Loucy (cell line): ENCODE measurements around the gene CDK6.

Source experiments
- H2AFZ ChIP-seq: fragments of 200-600 bp; sonication (generic); 2 replicates; pipeline ENCODE4 v1.6.0; 2016; ENCODE audit warnings: antibody characterized with exemption, mild to moderate bottlenecking, low read length, moderate library complexity
- H3F3A ChIP-seq: fragments of 200-600 bp; 2 replicates; pipeline ENCODE4 v1.6.0; 2016; ENCODE audit warnings: antibody characterized with exemption, low read depth, mild to moderate bottlenecking
- H3K27me3 ChIP-seq: fragments of 200-600 bp; sonication (generic); 2 replicates; pipeline ENCODE4 v1.6.1; 2014; ENCODE audit warnings: low read length, mild to moderate bottlenecking; ENCODE audit not compliant: insufficient read depth, poor library complexity, severe bottlenecking
- H3K36me3 ChIP-seq: fragments of 200-600 bp; sonication (generic); 2 replicates; pipeline ENCODE4 v1.6.1; 2016; ENCODE audit warnings: low read length; ENCODE audit not compliant: insufficient read depth
- H3K4me1 ChIP-seq: fragments of 200-600 bp; sonication (generic); 2 replicates; pipeline ENCODE4 v1.5.1; 2014; ENCODE audit warnings: low read length, mild to moderate bottlenecking; ENCODE audit not compliant: insufficient read depth, poor library complexity, severe bottlenecking
- H3K4me2 ChIP-seq: fragments of 200-600 bp; sonication (generic); 2 replicates; pipeline ENCODE4 v1.6.0; 2014; ENCODE audit warnings: antibody characterized with exemption, low read length, low read depth, mild to moderate bottlenecking; ENCODE audit not compliant: poor library complexity, severe bottlenecking
- H3K4me3 ChIP-seq: fragments of 200-600 bp; sonication (generic); 2 replicates; pipeline ENCODE4 v1.5.1; 2014; ENCODE audit warnings: low read length, mild to moderate bottlenecking, mixed read lengths; ENCODE audit not compliant: poor library complexity, severe bottlenecking
- H3K79me2 ChIP-seq: fragments of 200-600 bp; sonication (generic); 2 replicates; pipeline ENCODE4 v1.6.1; 2014; ENCODE audit warnings: low read length; ENCODE audit not compliant: insufficient read depth
- H3K9ac ChIP-seq: fragments of 200-600 bp; sonication (generic); 2 replicates; pipeline ENCODE4 v1.6.0; 2014; ENCODE audit warnings: mild to moderate bottlenecking, low read depth, low read length, moderate library complexity; ENCODE audit not compliant: poor library complexity, severe bottlenecking
- H3K9me2 ChIP-seq: fragments of 200-600 bp; sonication (generic); replicated peaks from 2 replicates; pipeline ENCODE4 v1.6.1; 2016; ENCODE audit warnings: low read depth, low read length, mixed read lengths
- H3K9me3 ChIP-seq: fragments of 200-600 bp; sonication (generic); 2 replicates; pipeline ENCODE4 v1.6.1; 2014; ENCODE audit warnings: mild to moderate bottlenecking, antibody characterized with exemption, low read length, low read depth; ENCODE audit not compliant: insufficient read depth
- H4K20me1 ChIP-seq: fragments of 200-600 bp; sonication (generic); 2 replicates; pipeline ENCODE4 v1.6.0; 2014; ENCODE audit warnings: antibody characterized with exemption, low read length, mild to moderate bottlenecking; ENCODE audit not compliant: insufficient read depth, poor library complexity, severe bottlenecking
- CTCF ChIP-seq: fragments of 200-600 bp; sonication (generic); conservative IDR thresholded peaks from 2 replicates; pipeline ENCODE4 v1.5.1; 2014; ENCODE audit warnings: mild to moderate bottlenecking, antibody characterized with exemption, low read length
- EZH2phosphoT487 ChIP-seq: fragments of 200-600 bp; IDR thresholded peaks from 2 replicates; pipeline ENCODE4 v1.6.1; 2018; ENCODE audit warnings: antibody characterized with exemption, mild to moderate bottlenecking, moderate library complexity, borderline replicate concordance

Gene CDK6

DNA sequence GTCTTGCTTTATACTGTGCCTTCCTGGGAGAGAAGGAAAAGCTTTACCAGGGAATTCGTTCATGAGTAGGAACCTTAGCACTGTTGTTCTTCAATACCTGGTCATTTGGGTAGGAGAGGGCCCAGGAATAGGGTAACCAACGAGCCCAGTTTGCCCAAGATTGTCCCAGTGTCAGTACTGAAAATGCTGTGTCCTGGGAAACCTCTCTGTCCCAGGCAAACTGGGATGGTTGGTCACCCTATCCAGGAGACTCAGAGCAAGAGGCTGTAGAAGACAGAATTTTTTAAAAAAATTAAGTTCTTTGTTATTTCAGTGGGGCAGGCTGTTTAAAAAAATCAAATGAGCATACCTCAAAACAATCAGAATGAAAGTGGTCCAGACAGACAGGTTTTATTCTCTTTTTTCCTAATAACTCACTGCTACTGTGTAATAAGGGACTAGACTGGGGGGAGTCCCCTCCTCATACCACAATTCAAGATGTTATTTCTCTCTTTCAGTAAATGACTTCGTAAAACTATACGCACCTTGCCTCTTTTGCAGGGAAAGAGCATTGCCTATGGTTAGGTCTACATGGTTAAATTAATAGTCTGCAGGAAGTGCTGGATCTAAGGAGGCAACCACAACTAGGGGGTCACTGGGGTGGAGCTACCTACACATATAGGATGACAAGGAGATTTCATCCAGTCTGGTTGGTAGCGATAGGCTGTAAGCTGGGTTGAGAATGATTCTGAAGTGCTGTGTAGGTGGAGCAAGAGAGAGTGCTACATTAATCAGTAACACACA lies 205.1 kb downstream of the CDK6 start:
- Histone ChIP-seq H3K9ac (peak overlapping the region; percentile 67), H3K79me2 (peaks cover 98% of the 10 kb centered on the region), H3K36me3 (peaks cover 59% of the 10 kb centered on the region), H3K27me3 (no peaks in the 10 kb centered on the region), H3K4me3 (peak overlapping the region; percentile 27), H3K9me3 (no peaks in the 10 kb centered on the region), H4K20me1 (peaks cover 30% of the 10 kb centered on the region), H2AFZ (no peak overlapping the region), H3K4me2 (peak overlapping the region; percentile 70), H3F3A (peaks cover 24% of the 10 kb centered on the region; the same call in 1 of the 2 replicates), H3K9me2 (no peaks in the 10 kb centered on the region), H3K4me1 (peaks cover 68% of the 10 kb centered on the region)
- TF ChIP-seq CTCF, result no peak
- TF ChIP-seq EZH2phosphoT487, result no peak

DNA sequence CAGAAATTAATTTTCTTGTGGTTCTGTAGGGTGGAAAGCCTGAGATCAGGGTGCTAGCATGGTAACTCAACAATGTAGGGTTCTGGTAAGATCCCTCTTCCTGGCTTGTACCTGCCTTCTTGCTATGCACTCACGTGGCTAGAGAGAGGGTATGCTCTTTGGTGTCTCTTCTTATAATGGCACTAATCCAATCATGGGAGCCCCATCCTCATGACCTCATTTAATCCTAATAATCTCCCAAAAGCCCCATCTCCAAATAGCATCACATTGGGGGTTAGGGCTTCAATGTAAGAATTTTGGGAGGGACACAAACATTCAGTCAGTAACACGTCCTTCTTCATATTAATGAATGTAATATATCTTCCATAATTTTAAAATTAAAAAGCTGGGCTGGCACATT lies 206.6 kb downstream of the CDK6 start:
- peaks cover 21% of the 10 kb centered on the region; the same call in 1 of the 2 replicates for H3F3A ChIP-seq
- no peaks in the 10 kb centered on the region for H3K9me3 ChIP-seq
- H2AFZ ChIP-seq, result no peak overlapping the region
- TF ChIP-seq EZH2phosphoT487 (no peak), CTCF (no peak)
- H3K36me3 ChIP-seq, result peaks cover 50% of the 10 kb centered on the region
- no peak overlapping the region for H3K9ac ChIP-seq
- H3K4me2 ChIP-seq, result no peak overlapping the region
- no peaks in the 10 kb centered on the region for H3K27me3 ChIP-seq
- H4K20me1 ChIP-seq, result peaks cover 33% of the 10 kb centered on the region
- H3K9me2 ChIP-seq, result no peaks in the 10 kb centered on the region
- peaks cover 67% of the 10 kb centered on the region for H3K4me1 ChIP-seq
- no peak overlapping the region for H3K4me3 ChIP-seq
- peaks cover 96% of the 10 kb centered on the region for H3K79me2 ChIP-seq

- Histone ChIP-seq H3K4me2 (no peak overlapping the region), H3F3A (peaks cover 9% of the 10 kb centered on the region; the same call in 1 of the 2 replicates), H3K27me3 (no peaks in the 10 kb centered on the region), H3K4me1 (peaks cover 66% of the 10 kb centered on the region), H3K9me2 (no peaks in the 10 kb centered on the region), H3K9me3 (no peaks in the 10 kb centered on the region; the same call in 1 of the 2 replicates), H3K9ac (no peak overlapping the region), H3K79me2 (peaks cover 98% of the 10 kb centered on the region), H3K36me3 (peaks cover 67% of the 10 kb centered on the region), H4K20me1 (peaks cover 27% of the 10 kb centered on the region), H2AFZ (no peak overlapping the region), H3K4me3 (no peak overlapping the region)
- TF ChIP-seq EZH2phosphoT487, result no peak
- TF ChIP-seq CTCF, result no peak
Measured at GRCh38 chr7:92627956-92628355, 208.4 kb downstream of the CDK6 start.
